Measurements from ENCODE around the gene ALKBH6.

DNA sequence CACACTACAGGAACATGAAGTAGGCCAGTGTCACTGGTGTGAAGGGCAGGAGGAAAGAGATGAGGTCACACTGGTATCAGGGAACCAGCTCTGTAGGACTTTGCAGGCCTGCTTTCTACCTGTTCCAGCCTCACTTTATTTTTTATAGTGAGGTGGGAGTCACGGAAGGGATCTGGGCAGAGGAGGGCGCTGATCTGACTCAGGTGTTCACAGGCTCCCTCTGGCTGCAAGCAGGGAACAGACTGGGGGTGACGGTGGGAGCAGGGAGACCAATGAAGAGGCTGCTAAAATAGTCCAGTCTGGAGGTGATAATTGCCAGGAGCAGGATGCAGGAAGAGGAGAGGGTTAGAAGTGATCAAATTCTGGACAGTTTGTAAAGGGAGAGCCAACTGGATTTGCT is 37.2 kb upstream of the ALKBH6 start:
- TF ChIP-seq POLR2A (IDR thresholded peaks at IDR 0.05): no peak
- TF ChIP-seq, protein P1, sequence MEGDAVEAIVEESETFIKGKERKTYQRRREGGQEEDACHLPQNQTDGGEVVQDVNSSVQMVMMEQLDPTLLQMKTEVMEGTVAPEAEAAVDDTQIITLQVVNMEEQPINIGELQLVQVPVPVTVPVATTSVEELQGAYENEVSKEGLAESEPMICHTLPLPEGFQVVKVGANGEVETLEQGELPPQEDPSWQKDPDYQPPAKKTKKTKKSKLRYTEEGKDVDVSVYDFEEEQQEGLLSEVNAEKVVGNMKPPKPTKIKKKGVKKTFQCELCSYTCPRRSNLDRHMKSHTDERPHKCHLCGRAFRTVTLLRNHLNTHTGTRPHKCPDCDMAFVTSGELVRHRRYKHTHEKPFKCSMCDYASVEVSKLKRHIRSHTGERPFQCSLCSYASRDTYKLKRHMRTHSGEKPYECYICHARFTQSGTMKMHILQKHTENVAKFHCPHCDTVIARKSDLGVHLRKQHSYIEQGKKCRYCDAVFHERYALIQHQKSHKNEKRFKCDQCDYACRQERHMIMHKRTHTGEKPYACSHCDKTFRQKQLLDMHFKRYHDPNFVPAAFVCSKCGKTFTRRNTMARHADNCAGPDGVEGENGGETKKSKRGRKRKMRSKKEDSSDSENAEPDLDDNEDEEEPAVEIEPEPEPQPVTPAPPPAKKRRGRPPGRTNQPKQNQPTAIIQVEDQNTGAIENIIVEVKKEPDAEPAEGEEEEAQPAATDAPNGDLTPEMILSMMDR (IDR thresholded peaks at IDR 0.05): no peak

Data from body of pancreas (tissue), 4 donors.